ENCODE measurements around the gene TTC3. TPM values are rescaled to one million over a fixed set of nuclear protein-coding genes. Genes with fewer than 3 reads are reported as not detected.

The TTC3 gene
- polyA plus RNA-seq, 4 donors, result 18.6 to 106 (median 29.0) TPM

DNA sequence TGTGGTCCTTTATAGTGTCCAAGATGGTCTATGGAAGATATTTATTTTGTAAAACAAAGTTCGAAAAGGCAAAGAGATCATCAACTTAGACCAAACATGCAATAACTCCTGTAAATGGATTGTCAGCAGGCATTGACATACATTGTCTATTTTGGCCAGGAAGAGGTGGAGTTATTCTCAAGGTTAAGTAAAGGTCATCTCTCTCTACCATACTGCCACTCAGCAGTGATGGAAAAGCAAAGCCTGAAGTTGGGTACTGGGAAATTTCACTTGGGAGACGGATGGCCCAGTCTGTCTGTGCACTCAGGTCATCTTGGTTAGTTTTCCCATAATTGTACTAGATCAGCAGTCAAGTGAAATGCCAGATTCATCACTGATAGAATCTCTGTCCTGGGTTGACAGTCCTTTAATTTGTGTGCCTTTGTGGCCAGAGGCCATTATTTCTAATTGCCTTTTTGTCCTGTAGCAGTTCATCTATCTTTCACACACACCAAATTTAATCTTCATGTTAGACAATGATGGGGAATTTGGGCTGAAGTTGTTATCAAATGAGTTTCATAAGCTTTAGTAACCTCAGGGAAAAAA lies 17.7 kb upstream of the TTC3 start:
- H3K4me3 ChIP-seq (ENCODE audit: low read depth in 1 of 3, low read length in 3 of 3), result no peak overlapping the region
- H3K4me1 ChIP-seq (ENCODE audit: control insufficient read depth in 3 of 3, insufficient read depth in 2 of 3, low read depth in 1 of 3, low read length in 2 of 3), result peaks cover 0 to 4% (median 0%) of the 10 kb centered on the region in 3 donors
- DNase-seq (no peak), FAIRE-seq (no peak)
- H3K9me3 ChIP-seq (ENCODE audit: control insufficient read depth in 2 of 2, insufficient read depth in 1 of 2, low read depth in 1 of 2, low read length in 1 of 2), result peaks cover 0 to 3% of the 10 kb centered on the region in 2 donors
- H3K27ac ChIP-seq (ENCODE audit: low read depth in 1 of 3, low read length in 2 of 3), result no peak overlapping the region
- H3K36me3 ChIP-seq (ENCODE audit: control insufficient read depth in 3 of 3, insufficient read depth in 2 of 3, low read depth in 1 of 3, low read length in 3 of 3), result no peaks in the 10 kb centered on the region
- no peaks in the 10 kb centered on the region for H3K27me3 ChIP-seq (ENCODE audit: control insufficient read depth in 3 of 3, insufficient read depth in 3 of 3, low read length in 3 of 3)
- 84 to 87% (median 85%) methylated on average over 2 of the region's 2 CpGs for WGBS, 3 donors

DNA sequence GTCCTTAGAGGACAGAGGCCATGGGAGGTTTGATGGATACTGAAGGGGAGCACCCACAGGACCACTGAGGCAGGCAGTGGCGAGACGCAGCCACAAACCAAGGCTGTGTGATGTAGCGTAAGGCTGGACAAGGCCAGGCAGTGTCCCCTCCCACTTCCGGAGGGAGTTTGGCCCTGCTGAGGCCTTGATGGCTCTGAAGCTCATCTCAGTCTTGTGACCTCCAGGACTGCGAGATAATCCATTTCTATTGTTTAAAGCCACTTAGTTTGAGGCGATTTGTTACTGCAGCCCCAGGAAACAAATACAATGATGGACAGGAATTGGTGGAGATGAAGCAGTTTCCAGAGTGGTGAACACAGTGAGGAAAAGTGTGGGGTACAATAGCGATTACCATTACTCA lies 15.4 kb upstream of the TTC3 start:
- no peak overlapping the region for H3K27ac ChIP-seq (ENCODE audit: low read depth in 1 of 3, low read length in 2 of 3)
- FAIRE-seq (no peak), DNase-seq (no peak)
- H3K27me3 ChIP-seq (ENCODE audit: control insufficient read depth in 3 of 3, insufficient read depth in 3 of 3, low read length in 3 of 3), result no peaks in the 10 kb centered on the region
- 92 to 99% (median 95%) methylated on average over 7 of the region's 7 CpGs for WGBS, 3 donors
- H3K4me1 ChIP-seq (ENCODE audit: control insufficient read depth in 3 of 3, insufficient read depth in 2 of 3, low read depth in 1 of 3, low read length in 2 of 3), result peaks cover 0 to 8% (median 0%) of the 10 kb centered on the region in 3 donors
- H3K9me3 ChIP-seq (ENCODE audit: control insufficient read depth in 2 of 2, insufficient read depth in 1 of 2, low read depth in 1 of 2, low read length in 1 of 2), result peaks cover 0 to 3% of the 10 kb centered on the region in 2 donors
- H3K4me3 ChIP-seq (ENCODE audit: low read depth in 1 of 3, low read length in 3 of 3), result no peak overlapping the region
- no peaks in the 10 kb centered on the region for H3K36me3 ChIP-seq (ENCODE audit: control insufficient read depth in 3 of 3, insufficient read depth in 2 of 3, low read depth in 1 of 3, low read length in 3 of 3)

DNA sequence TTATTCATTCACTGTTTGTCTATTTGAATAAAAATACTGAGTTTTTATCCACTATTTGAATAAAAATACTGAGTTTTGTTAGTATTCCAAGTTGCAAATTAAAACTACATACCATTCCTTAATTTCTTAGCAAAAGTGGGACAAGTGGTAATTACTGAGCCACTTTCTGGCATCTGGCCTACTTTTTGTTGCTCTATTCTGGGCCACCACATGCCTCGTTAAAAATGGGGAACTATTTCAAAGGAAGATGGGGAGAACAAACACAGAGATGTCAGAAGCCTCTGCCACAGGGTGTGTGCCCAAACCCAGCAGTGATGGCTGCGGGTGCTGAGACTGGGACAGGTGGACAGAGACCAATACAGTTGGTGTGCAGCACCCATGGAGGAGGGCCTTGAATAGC lies 14.8 kb upstream of the TTC3 start:
- H3K9me3 ChIP-seq (ENCODE audit: control insufficient read depth in 2 of 2, insufficient read depth in 1 of 2, low read depth in 1 of 2, low read length in 1 of 2), result peaks cover 0 to 3% of the 10 kb centered on the region in 2 donors
- H3K36me3 ChIP-seq (ENCODE audit: control insufficient read depth in 3 of 3, insufficient read depth in 2 of 3, low read depth in 1 of 3, low read length in 3 of 3), result no peaks in the 10 kb centered on the region
- no peak overlapping the region for H3K27ac ChIP-seq (ENCODE audit: low read depth in 1 of 3, low read length in 2 of 3)
- H3K27me3 ChIP-seq (ENCODE audit: control insufficient read depth in 3 of 3, insufficient read depth in 3 of 3, low read length in 3 of 3), result no peaks in the 10 kb centered on the region
- no peak for DNase-seq
- 44 to 68% (median 56%) methylated on average over 2 of the region's 2 CpGs for WGBS, 3 donors
- H3K4me1 ChIP-seq (ENCODE audit: control insufficient read depth in 3 of 3, insufficient read depth in 2 of 3, low read depth in 1 of 3, low read length in 2 of 3), result peaks cover 0 to 8% (median 0%) of the 10 kb centered on the region in 3 donors
- no peak overlapping the region for H3K4me3 ChIP-seq (ENCODE audit: low read depth in 1 of 3, low read length in 3 of 3)
- no peak for FAIRE-seq

DNA sequence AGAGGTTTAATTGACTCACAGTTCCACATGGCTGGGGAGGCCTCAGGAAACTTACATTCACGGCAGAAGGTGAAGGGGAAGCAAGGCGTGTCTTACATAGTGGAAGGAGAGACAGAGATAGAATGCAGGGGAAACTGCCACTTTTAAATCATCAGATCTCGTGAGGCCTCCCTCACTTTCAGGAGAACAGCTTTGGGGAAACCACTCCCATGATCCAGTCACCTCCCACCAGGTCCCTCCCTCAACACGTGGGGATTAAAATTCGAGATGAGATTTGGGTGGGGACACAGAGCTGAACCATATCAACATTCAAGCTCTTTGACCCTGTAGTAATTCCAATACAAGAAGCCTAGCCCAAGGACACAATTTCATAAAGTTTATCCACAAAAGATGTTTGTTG lies 13.9 kb upstream of the TTC3 start:
- WGBS, 3 donors, result 59 to 60% (median 60%) methylated on average over 5 of the region's 5 CpGs
- H3K4me3 ChIP-seq (ENCODE audit: low read depth in 1 of 3, low read length in 3 of 3), result no peak overlapping the region
- H3K36me3 ChIP-seq (ENCODE audit: control insufficient read depth in 3 of 3, insufficient read depth in 2 of 3, low read depth in 1 of 3, low read length in 3 of 3), result no peaks in the 10 kb centered on the region
- FAIRE-seq (no peak), DNase-seq (no peak)
- H3K27me3 ChIP-seq (ENCODE audit: control insufficient read depth in 3 of 3, insufficient read depth in 3 of 3, low read length in 3 of 3), result no peaks in the 10 kb centered on the region
- peaks cover 0 to 3% of the 10 kb centered on the region in 2 donors for H3K9me3 ChIP-seq (ENCODE audit: control insufficient read depth in 2 of 2, insufficient read depth in 1 of 2, low read depth in 1 of 2, low read length in 1 of 2)
- H3K4me1 ChIP-seq (ENCODE audit: control insufficient read depth in 3 of 3, insufficient read depth in 2 of 3, low read depth in 1 of 3, low read length in 2 of 3), result peaks cover 0 to 8% (median 0%) of the 10 kb centered on the region in 3 donors
- H3K27ac ChIP-seq (ENCODE audit: low read depth in 1 of 3, low read length in 2 of 3), result no peak overlapping the region

DNA sequence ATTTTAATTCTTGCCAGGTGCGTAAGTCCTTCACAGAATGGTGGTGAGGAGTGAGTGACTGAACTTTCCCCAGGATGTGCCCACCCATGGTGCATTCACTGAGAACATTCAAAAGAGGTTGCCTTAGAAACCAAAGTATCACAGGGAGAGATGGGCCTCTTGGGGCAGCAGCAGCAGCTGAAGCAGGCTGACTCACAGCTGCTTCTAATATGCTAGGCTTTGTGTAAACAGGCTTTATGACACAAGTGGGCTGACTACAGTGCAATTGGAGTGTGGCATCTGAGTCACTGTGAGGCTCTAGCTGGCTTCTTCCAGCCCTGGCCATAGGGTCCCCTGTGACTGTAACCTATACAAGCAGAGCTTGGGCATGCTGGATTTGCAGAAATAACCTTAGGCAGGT lies 12.8 kb upstream of the TTC3 start:
- Histone ChIP-seq H3K36me3 (ENCODE audit: control insufficient read depth in 3 of 3, insufficient read depth in 2 of 3, low read depth in 1 of 3, low read length in 3 of 3) (peaks cover 0 to 4% (median 0%) of the 10 kb centered on the region in 3 donors), H3K4me3 (ENCODE audit: low read depth in 1 of 3, low read length in 3 of 3) (no peak overlapping the region), H3K27ac (ENCODE audit: low read depth in 1 of 3, low read length in 2 of 3) (peak overlapping the region in 2 of 3 donors; percentile 38 to 43), H3K9me3 (ENCODE audit: control insufficient read depth in 2 of 2, insufficient read depth in 1 of 2, low read depth in 1 of 2, low read length in 1 of 2) (peaks cover 0 to 3% of the 10 kb centered on the region in 2 donors), H3K4me1 (ENCODE audit: control insufficient read depth in 3 of 3, insufficient read depth in 2 of 3, low read depth in 1 of 3, low read length in 2 of 3) (peaks cover 0 to 8% (median 0%) of the 10 kb centered on the region in 3 donors), H3K27me3 (ENCODE audit: control insufficient read depth in 3 of 3, insufficient read depth in 3 of 3, low read length in 3 of 3) (no peaks in the 10 kb centered on the region)
- FAIRE-seq (no peak), DNase-seq (peak; percentile 58 to 88)
- WGBS, 3 donors, result 63 to 96% (median 77%) methylated on average over 1 of the region's 1 CpG

DNA sequence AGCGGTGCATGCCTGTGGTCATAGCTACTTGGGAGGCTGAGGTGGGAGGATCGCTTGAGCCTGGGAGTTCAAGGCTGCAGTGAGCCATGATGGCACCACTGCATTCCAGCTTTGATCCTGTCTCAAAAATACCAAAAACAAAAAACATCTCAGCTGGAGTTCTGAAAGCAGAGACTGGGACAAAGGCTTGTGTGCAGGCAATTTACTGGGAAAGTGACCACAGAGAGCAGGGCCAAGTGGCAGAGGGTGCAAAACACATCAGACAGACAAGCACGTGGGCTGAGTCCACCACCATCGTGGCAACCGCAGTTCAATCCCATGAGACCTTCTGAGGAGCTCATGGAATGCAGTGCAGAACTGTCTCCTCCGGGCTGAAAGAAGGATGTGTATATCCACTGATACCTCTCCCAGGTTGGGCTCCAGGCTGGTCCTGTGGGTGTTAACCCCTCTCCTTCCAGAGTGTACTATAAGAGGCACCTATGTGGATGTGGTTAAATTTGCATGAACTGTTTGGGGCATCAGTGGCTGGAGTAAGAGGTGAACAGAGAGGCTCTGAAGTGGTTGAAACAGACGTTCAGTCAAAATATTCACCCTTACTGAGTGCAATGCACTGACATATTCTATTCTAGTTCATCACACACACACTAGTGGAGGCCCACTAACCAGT lies 11.0 kb upstream of the TTC3 start:
- peaks cover 0 to 8% (median 0%) of the 10 kb centered on the region in 3 donors for H3K4me1 ChIP-seq (ENCODE audit: control insufficient read depth in 3 of 3, insufficient read depth in 2 of 3, low read depth in 1 of 3, low read length in 2 of 3)
- peaks cover 0 to 4% (median 0%) of the 10 kb centered on the region in 3 donors for H3K36me3 ChIP-seq (ENCODE audit: control insufficient read depth in 3 of 3, insufficient read depth in 2 of 3, low read depth in 1 of 3, low read length in 3 of 3)
- 83 to 88% (median 83%) methylated on average over 7 of the region's 7 CpGs for WGBS, 3 donors
- FAIRE-seq (no peak), DNase-seq (no peak)
- H3K9me3 ChIP-seq (ENCODE audit: control insufficient read depth in 2 of 2, insufficient read depth in 1 of 2, low read depth in 1 of 2, low read length in 1 of 2), result no peaks in the 10 kb centered on the region
- H3K27ac ChIP-seq (ENCODE audit: low read depth in 1 of 3, low read length in 2 of 3), result no peak overlapping the region
- no peak overlapping the region for H3K4me3 ChIP-seq (ENCODE audit: low read depth in 1 of 3, low read length in 3 of 3)
- no peaks in the 10 kb centered on the region for H3K27me3 ChIP-seq (ENCODE audit: control insufficient read depth in 3 of 3, insufficient read depth in 3 of 3, low read length in 3 of 3)

DNA sequence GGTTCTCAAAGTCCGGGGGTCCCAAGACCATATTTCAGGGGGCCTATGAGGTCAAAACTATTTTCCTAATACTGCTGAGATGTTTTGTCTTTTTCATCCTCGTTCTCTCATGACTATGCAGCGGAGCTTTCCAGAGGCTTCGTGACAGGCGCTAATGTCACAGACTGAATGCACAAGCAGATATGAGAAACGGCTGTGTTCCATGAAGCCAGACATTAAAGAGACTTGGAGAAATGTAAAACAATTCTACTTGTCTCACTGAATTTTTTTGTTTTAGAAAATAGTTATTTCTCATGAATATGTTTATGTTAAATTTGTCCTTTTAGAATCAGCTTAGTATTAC lies 10.5 kb upstream of the TTC3 start:
- Histone ChIP-seq H3K27ac (ENCODE audit: low read depth in 1 of 3, low read length in 2 of 3) (no peak overlapping the region), H3K36me3 (ENCODE audit: control insufficient read depth in 3 of 3, insufficient read depth in 2 of 3, low read depth in 1 of 3, low read length in 3 of 3) (peaks cover 0 to 4% (median 0%) of the 10 kb centered on the region in 3 donors), H3K4me1 (ENCODE audit: control insufficient read depth in 3 of 3, insufficient read depth in 2 of 3, low read depth in 1 of 3, low read length in 2 of 3) (peaks cover 0 to 8% (median 0%) of the 10 kb centered on the region in 3 donors), H3K4me3 (ENCODE audit: low read depth in 1 of 3, low read length in 3 of 3) (no peak overlapping the region), H3K9me3 (ENCODE audit: control insufficient read depth in 2 of 2, insufficient read depth in 1 of 2, low read depth in 1 of 2, low read length in 1 of 2) (no peaks in the 10 kb centered on the region), H3K27me3 (ENCODE audit: control insufficient read depth in 3 of 3, insufficient read depth in 3 of 3, low read length in 3 of 3) (no peaks in the 10 kb centered on the region)
- FAIRE-seq, result no peak
- DNase-seq, result no peak
- WGBS, 3 donors, result 82 to 91% (median 89%) methylated on average over 6 of the region's 6 CpGs

DNA sequence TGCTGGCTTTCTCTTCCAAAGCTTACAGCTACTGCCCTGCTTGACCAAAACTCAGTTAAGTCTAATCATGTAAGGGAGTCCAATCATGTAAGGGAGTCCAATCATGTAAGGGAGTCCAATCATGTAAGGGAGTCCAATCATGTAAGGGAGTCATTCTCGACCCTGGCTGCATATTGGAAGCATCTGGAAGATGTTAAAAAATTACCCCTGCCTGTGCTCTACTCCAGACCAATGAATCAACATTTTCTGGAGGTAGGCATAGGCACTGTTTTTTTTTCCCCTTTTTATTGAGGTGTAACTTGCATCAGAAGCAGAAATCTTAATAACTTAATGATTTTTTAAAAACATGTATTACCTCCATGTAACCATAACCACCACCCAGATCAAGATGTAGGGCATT lies 9.6 kb upstream of the TTC3 start:
- DNase-seq (no peak), FAIRE-seq (no peak)
- H3K27me3 ChIP-seq (ENCODE audit: control insufficient read depth in 3 of 3, insufficient read depth in 3 of 3, low read length in 3 of 3), result no peaks in the 10 kb centered on the region
- 65 to 87% (median 67%) methylated on average over 1 of the region's 1 CpG for WGBS, 3 donors
- H3K9me3 ChIP-seq (ENCODE audit: control insufficient read depth in 2 of 2, insufficient read depth in 1 of 2, low read depth in 1 of 2, low read length in 1 of 2), result peaks cover 0 to under 1% of the 10 kb centered on the region in 2 donors
- H3K4me3 ChIP-seq (ENCODE audit: low read depth in 1 of 3, low read length in 3 of 3), result no peak overlapping the region
- H3K4me1 ChIP-seq (ENCODE audit: control insufficient read depth in 3 of 3, insufficient read depth in 2 of 3, low read depth in 1 of 3, low read length in 2 of 3), result peaks cover 0 to 8% (median 0%) of the 10 kb centered on the region in 3 donors
- no peak overlapping the region for H3K27ac ChIP-seq (ENCODE audit: low read depth in 1 of 3, low read length in 2 of 3)
- peaks cover under 1 to 4% (median 3%) of the 10 kb centered on the region in 3 donors for H3K36me3 ChIP-seq (ENCODE audit: control insufficient read depth in 3 of 3, insufficient read depth in 2 of 3, low read depth in 1 of 3, low read length in 3 of 3)

All from small intestine (tissue), 7 donors.